HEK293 (cell line): ENCODE results near the gene BTNL9.

Source experiments
- CTCF ChIA-PET: fragments of 350-600 bp; formaldehyde crosslinking; extraction: SDS; loops from one replicate; lab custom pipeline; 2021; ENCODE audit warnings: antibody characterized with exemption; lab: Yijun Ruan, JAX
- POLR2A ChIA-PET: fragments of 300-600 bp; formaldehyde crosslinking; extraction: SDS; loops from one replicate; lab custom pipeline; 2020; ENCODE audit warnings: antibody characterized with exemption, inconsistent platforms; lab: Yijun Ruan, JAX
- H3K27ac ChIP-seq: fragments of 200-500 bp; sonication (Bioruptor generic); 2 replicates; pipeline ENCODE4 v1.5.1; 2014; ENCODE audit warnings: low read depth, low read length, control low read depth, inconsistent platforms; ENCODE audit errors: extremely low read depth
- H3K36me3 ChIP-seq, 2 experiments: fragments of 200-500 bp in 1 of 2; sonication (Bioruptor generic) in 1 of 2; 1 replicate in 1 of 2; 2 replicates in 1 of 2; pipeline ENCODE4 v1.5.1; 2014 to 2017; ENCODE audit warnings: inconsistent platforms in 2 of 2, low read length in 2 of 2; ENCODE audit not compliant: control insufficient read depth in 2 of 2, insufficient read depth in 1 of 2
- H3K4me1 ChIP-seq: fragments of 200-500 bp; sonication (Bioruptor generic); 2 replicates; pipeline ENCODE4 v1.5.1; 2014; ENCODE audit warnings: mild to moderate bottlenecking, low read length, inconsistent platforms; ENCODE audit not compliant: control insufficient read depth, insufficient read depth
- H3K4me3 ChIP-seq: 2 replicates; pipeline ENCODE4 v1.5.1; 2011; ENCODE audit warnings: low read depth, mild to moderate bottlenecking, control low read depth, low read length, moderate library complexity
- H3K9me3 ChIP-seq: fragments of 200-500 bp; sonication (Bioruptor generic); 2 replicates; pipeline ENCODE4 v1.5.1; 2014; ENCODE audit warnings: low read depth, low read length, inconsistent platforms; ENCODE audit not compliant: control insufficient read depth, insufficient read depth
- GLIS1 ChIP-seq: fragments of 450-650 bp; formaldehyde crosslinking; IDR thresholded peaks from 2 replicates; pipeline ENCODE4 v1.5.1; 2016; ENCODE audit warnings: missing biosample characterization, missing genetic modification characterization
- HOXD13 ChIP-seq: sonication (generic); formaldehyde crosslinking; IDR thresholded peaks from 2 replicates; pipeline ENCODE4 v1.8.0; 2022; ENCODE audit warnings: missing genetic modification reagents, borderline replicate concordance
- IKZF3 ChIP-seq: fragments of 450-650 bp; IDR thresholded peaks from 2 replicates; pipeline ENCODE4 v1.5.0; 2018; ENCODE audit warnings: missing biosample characterization, mild to moderate bottlenecking, missing genetic modification characterization, moderate library complexity
- KLF9 ChIP-seq: fragments of 450-650 bp; formaldehyde crosslinking; IDR thresholded peaks from 2 replicates; pipeline ENCODE4 v1.5.1; 2016; ENCODE audit warnings: missing biosample characterization, missing genetic modification characterization, low read depth
- OSR2 ChIP-seq: fragments of 450-650 bp; formaldehyde crosslinking; IDR thresholded peaks from 2 replicates; pipeline ENCODE4 v1.5.1; 2016; ENCODE audit warnings: missing biosample characterization, missing genetic modification characterization
- TCF7L2 ChIP-seq: IDR thresholded peaks from 2 replicates; pipeline ENCODE4 v1.6.1; 2011; ENCODE audit warnings: low read depth, mild to moderate bottlenecking, inconsistent platforms, low read length, moderate library complexity, borderline replicate concordance
- ZBTB1 ChIP-seq: fragments of 450-650 bp; formaldehyde crosslinking; IDR thresholded peaks from 2 replicates; pipeline ENCODE4 v1.5.1; 2016; ENCODE audit warnings: missing biosample characterization, missing genetic modification characterization
- ZBTB8A ChIP-seq: fragments of 450-650 bp; formaldehyde crosslinking; IDR thresholded peaks from 2 replicates; pipeline ENCODE4 v1.5.1; 2016; ENCODE audit warnings: missing biosample characterization, missing genetic modification characterization
- ZFP69B ChIP-seq: fragments of 450-650 bp; formaldehyde crosslinking; IDR thresholded peaks from 2 replicates; pipeline ENCODE4 v1.5.1; 2016; ENCODE audit warnings: missing biosample characterization, missing genetic modification characterization
- ZNF202 ChIP-seq: fragments of 450-650 bp; formaldehyde crosslinking; IDR thresholded peaks from 2 replicates; pipeline ENCODE4 v1.5.1; 2016; ENCODE audit warnings: missing biosample characterization, missing genetic modification characterization, borderline replicate concordance
- ZNF221 ChIP-seq: fragments of 450-650 bp; formaldehyde crosslinking; IDR thresholded peaks from 2 replicates; pipeline ENCODE4 v1.5.1; 2017; ENCODE audit warnings: missing biosample characterization, missing genetic modification characterization, borderline replicate concordance
- ZNF24 ChIP-seq: fragments of 450-650 bp; formaldehyde crosslinking; IDR thresholded peaks from 2 replicates; pipeline ENCODE4 v1.5.1; 2016; ENCODE audit warnings: missing biosample characterization, missing genetic modification characterization
- ZNF416 ChIP-seq: fragments of 450-650 bp; formaldehyde crosslinking; IDR thresholded peaks from 2 replicates; pipeline ENCODE4 v1.5.1; 2016; ENCODE audit warnings: missing biosample characterization, missing genetic modification characterization
- ZNF514 ChIP-seq: fragments of 450-650 bp; formaldehyde crosslinking; IDR thresholded peaks from 2 replicates; pipeline ENCODE4 v1.5.1; 2016; ENCODE audit warnings: missing biosample characterization, missing genetic modification characterization
- ZNF558 ChIP-seq: fragments of 450-650 bp; formaldehyde crosslinking; IDR thresholded peaks from 2 replicates; pipeline ENCODE4 v1.5.1; 2016; ENCODE audit warnings: missing biosample characterization, missing genetic modification characterization
- ZNF571 ChIP-seq: fragments of 450-650 bp; formaldehyde crosslinking; IDR thresholded peaks from 2 replicates; pipeline ENCODE4 v1.5.0; 2017; ENCODE audit warnings: missing biosample characterization, missing genetic modification characterization
- ZNF626 ChIP-seq: fragments of 450-650 bp; sonication (Bioruptor Pico); formaldehyde crosslinking; IDR thresholded peaks from 2 replicates; pipeline ENCODE4 v1.5.1; 2018; ENCODE audit warnings: missing biosample characterization, missing genetic modification characterization, inconsistent platforms
- ZNF670 ChIP-seq: fragments of 450-650 bp; formaldehyde crosslinking; IDR thresholded peaks from 2 replicates; pipeline ENCODE4 v1.5.1; 2016; ENCODE audit warnings: missing biosample characterization, missing genetic modification characterization, low read depth
- ZNF707 ChIP-seq: fragments of 450-650 bp; formaldehyde crosslinking; IDR thresholded peaks from 2 replicates; pipeline ENCODE4 v1.5.1; 2016; ENCODE audit warnings: missing biosample characterization, missing genetic modification characterization
- ZNF768 ChIP-seq: fragments of 450-650 bp; formaldehyde crosslinking; IDR thresholded peaks from 2 replicates; pipeline ENCODE4 v1.5.1; 2018; ENCODE audit warnings: missing biosample characterization, mild to moderate bottlenecking, missing genetic modification characterization
- ZNF776 ChIP-seq: fragments of 450-650 bp; formaldehyde crosslinking; IDR thresholded peaks from 2 replicates; pipeline ENCODE4 v1.5.0; 2017; ENCODE audit warnings: missing biosample characterization, missing genetic modification characterization, borderline replicate concordance
- ZSCAN30 ChIP-seq: fragments of 450-650 bp; IDR thresholded peaks from 2 replicates; pipeline ENCODE4 v1.5.1; 2018; ENCODE audit warnings: missing biosample characterization, mild to moderate bottlenecking, missing genetic modification characterization, moderate library complexity
- TF ChIP-seq, protein P1 (sequence below): fragments of 450-650 bp; IDR thresholded peaks from 2 replicates; pipeline ENCODE4 v1.5.1; 2018; ENCODE audit warnings: missing biosample characterization, missing genetic modification characterization
- TF ChIP-seq, protein P2 (sequence below): fragments of 450-650 bp; formaldehyde crosslinking; IDR thresholded peaks from 2 replicates; pipeline ENCODE4 v1.5.1; 2016; ENCODE audit warnings: missing biosample characterization, missing genetic modification characterization
- TF ChIP-seq, protein P3 (sequence below): fragments of 450-650 bp; formaldehyde crosslinking; IDR thresholded peaks from 2 replicates; pipeline ENCODE4 v1.5.1; 2016; ENCODE audit warnings: missing biosample characterization, missing genetic modification characterization
- TF ChIP-seq, protein P4 (sequence below): fragments of 450-650 bp; formaldehyde crosslinking; IDR thresholded peaks from 2 replicates; pipeline ENCODE4 v1.5.1; 2017; ENCODE audit warnings: missing biosample characterization, missing genetic modification characterization
- TF ChIP-seq, protein P5 (sequence below): sonication (generic); formaldehyde crosslinking; IDR thresholded peaks from 2 replicates; pipeline ENCODE4 v1.8.1; 2022; ENCODE audit warnings: mild to moderate bottlenecking, moderate library complexity, missing genetic modification reagents
- TF ChIP-seq, protein P6 (sequence below): fragments of 450-650 bp; formaldehyde crosslinking; IDR thresholded peaks from 2 replicates; pipeline ENCODE4 v1.5.1; 2016; ENCODE audit warnings: missing biosample characterization, missing genetic modification characterization

BTNL9 gene

DNA sequence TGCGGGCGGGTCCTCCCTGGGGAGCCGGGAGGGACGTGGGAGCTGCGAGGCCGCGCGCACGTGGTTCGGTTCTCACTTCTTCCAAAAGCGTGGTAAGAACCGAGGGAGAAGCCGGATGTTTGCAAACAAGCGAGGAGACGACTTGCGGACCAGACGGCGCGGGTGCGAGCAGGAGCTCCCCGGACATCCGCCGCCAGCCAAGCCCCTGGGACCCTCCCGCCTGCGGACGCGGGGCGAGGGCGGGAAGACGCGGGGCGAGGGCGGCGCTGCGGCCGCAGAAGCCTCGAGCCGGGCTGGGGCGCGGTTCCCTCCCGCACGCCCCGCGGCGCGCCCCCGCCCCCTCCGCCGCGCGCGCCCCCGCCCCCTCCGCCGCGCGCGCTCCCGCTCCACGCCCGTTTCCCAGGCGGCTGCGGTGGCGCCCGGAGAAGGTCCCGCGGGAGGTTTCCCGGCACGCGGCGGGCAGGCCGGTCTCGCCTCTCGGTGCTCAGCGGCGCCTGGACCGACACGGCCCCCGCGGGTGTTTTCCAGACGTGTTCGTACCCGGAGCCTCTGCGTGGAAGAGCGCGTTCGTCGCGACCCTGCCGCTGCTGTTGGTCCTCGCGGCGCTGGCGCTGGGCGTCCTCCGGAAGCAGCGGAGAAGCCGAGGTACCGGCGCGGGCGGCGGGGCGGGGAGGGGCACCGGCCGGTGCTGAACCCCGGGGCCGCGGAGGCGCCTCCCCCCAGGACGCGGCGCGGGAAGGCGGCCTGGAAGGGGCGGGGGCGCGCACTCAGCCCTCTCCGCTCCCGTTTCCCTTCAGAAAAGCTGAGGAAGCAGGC is 12.8 kb downstream of the BTNL9 start:
- CTCF ChIA-PET = interaction anchor here (0.5 to 0.6 kb wide), 2 partner anchors 184 to 197 kb away, joined by 3 read pairs; no protein-coding TSS in a partner anchor
- no peaks in the 10 kb centered on the region for H3K9me3 ChIP-seq
- peaks cover 3% of the 10 kb centered on the region; the same call in 1 of the 2 replicates for H3K4me1 ChIP-seq
- peak overlapping the region; percentile 28; the same call in 1 of the 2 replicates for H3K27ac ChIP-seq
- POLR2A ChIA-PET = no interaction called here
- H3K4me3 ChIP-seq = peak overlapping the region; percentile 55
- peaks cover 0 to 4% of the 10 kb centered on the region in 2 experiments; a peak in 1 of 3 replicates for H3K36me3 ChIP-seq
- TF ChIP-seq OSR2 (no peak), ZNF571 (tag by site-specific recombination) (no peak), ZNF776 (tag by site-specific recombination) (no peak), TCF7L2 (no peak), ZNF514 (no peak), ZNF416 (tag by site-specific recombination) (no peak), ZNF24 (no peak), ZSCAN30 (tag by site-specific recombination) (peak; percentile 67), ZNF221 (tag by site-specific recombination) (no peak), ZNF202 (tag by site-specific recombination) (no peak), ZNF558 (tag by site-specific recombination) (no peak), ZFP69B (no peak), IKZF3 (tag by site-specific recombination) (peak; percentile 55; the same call in 1 of the 2 replicates), ZBTB8A (tag by site-specific recombination) (peak; percentile 89), ZNF670 (tag by site-specific recombination) (no peak), ZBTB1 (tag by site-specific recombination) (no peak), HOXD13 (CRISPR knock-in tag) (no peak), GLIS1 (tag by site-specific recombination) (peak; percentile 45), ZNF768 (tag by site-specific recombination) (no peak), ZNF626 (no peak), ZNF707 (tag by site-specific recombination) (no peak), KLF9 (tag by site-specific recombination) (no peak)
- TF ChIP-seq, protein P1, sequence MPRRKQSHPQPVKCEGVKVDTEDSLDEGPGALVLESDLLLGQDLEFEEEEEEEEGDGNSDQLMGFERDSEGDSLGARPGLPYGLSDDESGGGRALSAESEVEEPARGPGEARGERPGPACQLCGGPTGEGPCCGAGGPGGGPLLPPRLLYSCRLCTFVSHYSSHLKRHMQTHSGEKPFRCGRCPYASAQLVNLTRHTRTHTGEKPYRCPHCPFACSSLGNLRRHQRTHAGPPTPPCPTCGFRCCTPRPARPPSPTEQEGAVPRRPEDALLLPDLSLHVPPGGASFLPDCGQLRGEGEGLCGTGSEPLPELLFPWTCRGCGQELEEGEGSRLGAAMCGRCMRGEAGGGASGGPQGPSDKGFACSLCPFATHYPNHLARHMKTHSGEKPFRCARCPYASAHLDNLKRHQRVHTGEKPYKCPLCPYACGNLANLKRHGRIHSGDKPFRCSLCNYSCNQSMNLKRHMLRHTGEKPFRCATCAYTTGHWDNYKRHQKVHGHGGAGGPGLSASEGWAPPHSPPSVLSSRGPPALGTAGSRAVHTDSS (tag by site-specific recombination) = no peak
- TF ChIP-seq, protein P2, sequence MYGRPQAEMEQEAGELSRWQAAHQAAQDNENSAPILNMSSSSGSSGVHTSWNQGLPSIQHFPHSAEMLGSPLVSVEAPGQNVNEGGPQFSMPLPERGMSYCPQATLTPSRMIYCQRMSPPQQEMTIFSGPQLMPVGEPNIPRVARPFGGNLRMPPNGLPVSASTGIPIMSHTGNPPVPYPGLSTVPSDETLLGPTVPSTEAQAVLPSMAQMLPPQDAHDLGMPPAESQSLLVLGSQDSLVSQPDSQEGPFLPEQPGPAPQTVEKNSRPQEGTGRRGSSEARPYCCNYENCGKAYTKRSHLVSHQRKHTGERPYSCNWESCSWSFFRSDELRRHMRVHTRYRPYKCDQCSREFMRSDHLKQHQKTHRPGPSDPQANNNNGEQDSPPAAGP (tag by site-specific recombination) = no peak
- TF ChIP-seq, protein P3, sequence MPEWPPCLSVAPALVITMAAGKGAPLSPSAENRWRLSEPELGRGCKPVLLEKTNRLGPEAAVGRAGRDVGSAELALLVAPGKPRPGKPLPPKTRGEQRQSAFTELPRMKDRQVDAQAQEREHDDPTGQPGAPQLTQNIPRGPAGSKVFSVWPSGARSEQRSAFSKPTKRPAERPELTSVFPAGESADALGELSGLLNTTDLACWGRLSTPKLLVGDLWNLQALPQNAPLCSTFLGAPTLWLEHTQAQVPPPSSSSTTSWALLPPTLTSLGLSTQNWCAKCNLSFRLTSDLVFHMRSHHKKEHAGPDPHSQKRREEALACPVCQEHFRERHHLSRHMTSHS = no peak
- TF ChIP-seq, protein P4, sequence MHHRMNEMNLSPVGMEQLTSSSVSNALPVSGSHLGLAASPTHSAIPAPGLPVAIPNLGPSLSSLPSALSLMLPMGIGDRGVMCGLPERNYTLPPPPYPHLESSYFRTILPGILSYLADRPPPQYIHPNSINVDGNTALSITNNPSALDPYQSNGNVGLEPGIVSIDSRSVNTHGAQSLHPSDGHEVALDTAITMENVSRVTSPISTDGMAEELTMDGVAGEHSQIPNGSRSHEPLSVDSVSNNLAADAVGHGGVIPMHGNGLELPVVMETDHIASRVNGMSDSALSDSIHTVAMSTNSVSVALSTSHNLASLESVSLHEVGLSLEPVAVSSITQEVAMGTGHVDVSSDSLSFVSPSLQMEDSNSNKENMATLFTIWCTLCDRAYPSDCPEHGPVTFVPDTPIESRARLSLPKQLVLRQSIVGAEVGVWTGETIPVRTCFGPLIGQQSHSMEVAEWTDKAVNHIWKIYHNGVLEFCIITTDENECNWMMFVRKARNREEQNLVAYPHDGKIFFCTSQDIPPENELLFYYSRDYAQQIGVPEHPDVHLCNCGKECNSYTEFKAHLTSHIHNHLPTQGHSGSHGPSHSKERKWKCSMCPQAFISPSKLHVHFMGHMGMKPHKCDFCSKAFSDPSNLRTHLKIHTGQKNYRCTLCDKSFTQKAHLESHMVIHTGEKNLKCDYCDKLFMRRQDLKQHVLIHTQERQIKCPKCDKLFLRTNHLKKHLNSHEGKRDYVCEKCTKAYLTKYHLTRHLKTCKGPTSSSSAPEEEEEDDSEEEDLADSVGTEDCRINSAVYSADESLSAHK (tag by site-specific recombination) = no peak
- TF ChIP-seq, protein P5, sequence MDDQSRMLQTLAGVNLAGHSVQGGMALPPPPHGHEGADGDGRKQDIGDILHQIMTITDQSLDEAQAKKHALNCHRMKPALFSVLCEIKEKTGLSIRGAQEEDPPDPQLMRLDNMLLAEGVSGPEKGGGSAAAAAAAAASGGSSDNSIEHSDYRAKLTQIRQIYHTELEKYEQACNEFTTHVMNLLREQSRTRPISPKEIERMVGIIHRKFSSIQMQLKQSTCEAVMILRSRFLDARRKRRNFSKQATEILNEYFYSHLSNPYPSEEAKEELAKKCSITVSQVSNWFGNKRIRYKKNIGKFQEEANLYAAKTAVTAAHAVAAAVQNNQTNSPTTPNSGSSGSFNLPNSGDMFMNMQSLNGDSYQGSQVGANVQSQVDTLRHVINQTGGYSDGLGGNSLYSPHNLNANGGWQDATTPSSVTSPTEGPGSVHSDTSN (CRISPR knock-in tag) = peak; percentile 46; the same call in 1 of the 2 replicates
- TF ChIP-seq, protein P6, sequence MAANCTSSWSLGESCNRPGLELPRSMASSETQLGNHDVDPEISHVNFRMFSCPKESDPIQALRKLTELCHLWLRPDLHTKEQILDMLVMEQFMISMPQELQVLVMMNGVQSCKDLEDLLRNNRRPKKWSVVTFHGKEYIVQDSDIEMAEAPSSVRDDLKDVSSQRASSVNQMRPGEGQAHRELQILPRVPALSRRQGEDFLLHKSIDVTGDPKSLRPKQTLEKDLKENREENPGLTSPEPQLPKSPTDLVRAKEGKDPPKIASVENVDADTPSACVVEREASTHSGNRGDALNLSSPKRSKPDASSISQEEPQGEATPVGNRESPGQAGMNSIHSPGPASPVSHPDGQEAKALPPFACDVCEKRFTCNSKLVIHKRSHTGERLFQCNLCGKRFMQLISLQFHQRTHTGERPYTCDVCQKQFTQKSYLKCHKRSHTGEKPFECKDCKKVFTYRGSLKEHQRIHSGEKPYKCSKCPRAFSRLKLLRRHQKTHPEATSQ (tag by site-specific recombination) = no peak
